Measurements from ENCODE around the gene LONRF2.

LONRF2 gene

DNA sequence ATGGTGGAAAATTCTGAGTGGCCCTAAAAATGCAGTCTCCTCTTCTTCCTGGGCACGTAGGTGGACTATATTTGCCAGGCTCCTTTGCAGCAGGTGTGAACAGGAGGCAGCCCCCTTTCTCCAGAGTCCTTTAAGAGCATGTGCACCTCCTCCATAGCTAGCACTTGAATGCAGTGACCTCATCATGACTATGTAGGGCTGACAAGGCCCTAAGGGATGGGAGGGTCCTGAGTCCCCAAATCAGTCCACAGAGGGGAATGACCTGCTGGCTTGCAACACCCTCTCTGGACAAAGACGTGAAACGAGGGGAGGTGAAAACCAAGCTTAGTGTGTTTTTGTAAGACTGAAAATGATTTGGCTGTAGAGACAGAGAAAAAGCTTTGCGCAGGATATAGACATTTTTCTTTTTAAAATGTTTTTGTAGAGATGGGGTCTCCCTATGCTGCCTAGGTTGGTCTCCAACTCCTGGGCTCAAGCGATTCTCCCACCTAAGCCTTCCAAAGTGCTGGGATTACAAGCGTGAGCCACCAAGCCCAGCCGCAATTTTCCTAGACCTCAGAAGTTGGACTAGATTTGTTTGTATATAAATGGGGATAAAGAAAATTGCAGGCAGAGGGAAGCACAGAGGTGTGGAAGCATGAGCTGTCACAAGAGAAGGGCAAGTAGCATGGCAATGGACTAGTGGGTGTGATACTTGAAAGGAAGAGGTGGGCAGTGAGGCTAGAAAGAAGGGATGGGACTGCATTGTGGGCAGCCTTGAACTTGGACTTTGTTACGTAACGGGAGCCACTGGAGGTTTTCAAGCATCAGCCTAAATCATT lies 28.8 kb downstream of the LONRF2 start:
- TF ChIP-seq, protein P1, sequence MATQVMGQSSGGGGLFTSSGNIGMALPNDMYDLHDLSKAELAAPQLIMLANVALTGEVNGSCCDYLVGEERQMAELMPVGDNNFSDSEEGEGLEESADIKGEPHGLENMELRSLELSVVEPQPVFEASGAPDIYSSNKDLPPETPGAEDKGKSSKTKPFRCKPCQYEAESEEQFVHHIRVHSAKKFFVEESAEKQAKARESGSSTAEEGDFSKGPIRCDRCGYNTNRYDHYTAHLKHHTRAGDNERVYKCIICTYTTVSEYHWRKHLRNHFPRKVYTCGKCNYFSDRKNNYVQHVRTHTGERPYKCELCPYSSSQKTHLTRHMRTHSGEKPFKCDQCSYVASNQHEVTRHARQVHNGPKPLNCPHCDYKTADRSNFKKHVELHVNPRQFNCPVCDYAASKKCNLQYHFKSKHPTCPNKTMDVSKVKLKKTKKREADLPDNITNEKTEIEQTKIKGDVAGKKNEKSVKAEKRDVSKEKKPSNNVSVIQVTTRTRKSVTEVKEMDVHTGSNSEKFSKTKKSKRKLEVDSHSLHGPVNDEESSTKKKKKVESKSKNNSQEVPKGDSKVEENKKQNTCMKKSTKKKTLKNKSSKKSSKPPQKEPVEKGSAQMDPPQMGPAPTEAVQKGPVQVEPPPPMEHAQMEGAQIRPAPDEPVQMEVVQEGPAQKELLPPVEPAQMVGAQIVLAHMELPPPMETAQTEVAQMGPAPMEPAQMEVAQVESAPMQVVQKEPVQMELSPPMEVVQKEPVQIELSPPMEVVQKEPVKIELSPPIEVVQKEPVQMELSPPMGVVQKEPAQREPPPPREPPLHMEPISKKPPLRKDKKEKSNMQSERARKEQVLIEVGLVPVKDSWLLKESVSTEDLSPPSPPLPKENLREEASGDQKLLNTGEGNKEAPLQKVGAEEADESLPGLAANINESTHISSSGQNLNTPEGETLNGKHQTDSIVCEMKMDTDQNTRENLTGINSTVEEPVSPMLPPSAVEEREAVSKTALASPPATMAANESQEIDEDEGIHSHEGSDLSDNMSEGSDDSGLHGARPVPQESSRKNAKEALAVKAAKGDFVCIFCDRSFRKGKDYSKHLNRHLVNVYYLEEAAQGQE (IDR thresholded peaks at IDR 0.05; ENCODE audit: insufficient replicate concordance, low read depth), result no peak
- TF ChIP-seq POLR2AphosphoS5 (IDR thresholded peaks at IDR 0.05; ENCODE audit: low read depth), result no peak
- TF ChIP-seq SPI1 (IDR thresholded peaks at IDR 0.05; ENCODE audit: borderline replicate concordance, low read depth), result no peak
- no peak for TF ChIP-seq GABPA (IDR thresholded peaks at IDR 0.05; ENCODE audit: low read depth)
- TF ChIP-seq, protein P2, sequence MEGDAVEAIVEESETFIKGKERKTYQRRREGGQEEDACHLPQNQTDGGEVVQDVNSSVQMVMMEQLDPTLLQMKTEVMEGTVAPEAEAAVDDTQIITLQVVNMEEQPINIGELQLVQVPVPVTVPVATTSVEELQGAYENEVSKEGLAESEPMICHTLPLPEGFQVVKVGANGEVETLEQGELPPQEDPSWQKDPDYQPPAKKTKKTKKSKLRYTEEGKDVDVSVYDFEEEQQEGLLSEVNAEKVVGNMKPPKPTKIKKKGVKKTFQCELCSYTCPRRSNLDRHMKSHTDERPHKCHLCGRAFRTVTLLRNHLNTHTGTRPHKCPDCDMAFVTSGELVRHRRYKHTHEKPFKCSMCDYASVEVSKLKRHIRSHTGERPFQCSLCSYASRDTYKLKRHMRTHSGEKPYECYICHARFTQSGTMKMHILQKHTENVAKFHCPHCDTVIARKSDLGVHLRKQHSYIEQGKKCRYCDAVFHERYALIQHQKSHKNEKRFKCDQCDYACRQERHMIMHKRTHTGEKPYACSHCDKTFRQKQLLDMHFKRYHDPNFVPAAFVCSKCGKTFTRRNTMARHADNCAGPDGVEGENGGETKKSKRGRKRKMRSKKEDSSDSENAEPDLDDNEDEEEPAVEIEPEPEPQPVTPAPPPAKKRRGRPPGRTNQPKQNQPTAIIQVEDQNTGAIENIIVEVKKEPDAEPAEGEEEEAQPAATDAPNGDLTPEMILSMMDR (IDR thresholded peaks at IDR 0.05; ENCODE audit: insufficient read depth, low read length), result no peak
- no peak overlapping the region for H3K27ac ChIP-seq (replicated peaks)
- DNase-seq (ENCODE audit: low read depth in 1 of 2, low spot score in 1 of 2), result no peak
- H3K27me3 ChIP-seq (ENCODE audit: insufficient read depth, poor library complexity, severe bottlenecking), result no peaks in the 10 kb centered on the region
- no peak overlapping the region for H3K4me3 ChIP-seq (replicated peaks; ENCODE audit: insufficient read depth, low read length)

DNA sequence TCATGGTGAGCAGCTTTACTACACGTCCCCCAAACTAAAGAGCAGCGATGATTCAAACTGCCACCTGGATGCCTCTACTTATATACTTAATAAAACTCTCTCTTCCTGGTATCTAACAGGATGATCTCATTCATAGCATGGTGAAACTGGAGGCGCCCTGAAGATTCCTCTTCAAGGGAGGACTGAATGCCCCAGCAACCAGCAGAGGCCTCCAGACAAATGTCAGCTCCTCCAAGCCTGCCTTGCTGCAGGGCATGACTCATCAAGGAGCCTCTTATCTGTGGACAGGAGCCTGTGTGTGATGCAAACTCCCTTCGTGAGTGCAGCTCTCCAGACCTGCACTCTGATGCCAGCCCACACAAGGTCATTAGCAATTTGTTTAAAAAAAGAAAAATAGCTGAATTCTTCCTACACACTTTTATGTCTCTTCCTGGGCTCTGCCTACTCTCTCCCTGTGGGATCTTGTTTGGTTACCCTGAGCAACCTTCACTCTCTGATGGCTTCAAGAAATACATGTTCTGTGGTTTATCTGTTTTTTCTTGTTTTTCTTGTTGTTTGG lies 30.2 kb downstream of the LONRF2 start:
- Histone ChIP-seq H3K27ac (replicated peaks) (peak overlapping the region; percentile 50), H3K27me3 (ENCODE audit: insufficient read depth, poor library complexity, severe bottlenecking) (no peaks in the 10 kb centered on the region), H3K4me3 (replicated peaks; ENCODE audit: insufficient read depth, low read length) (no peak overlapping the region)
- no peak for TF ChIP-seq GABPA (IDR thresholded peaks at IDR 0.05; ENCODE audit: low read depth)
- TF ChIP-seq POLR2AphosphoS5 (IDR thresholded peaks at IDR 0.05; ENCODE audit: low read depth), result no peak; the same call in 1 of the 2 replicates
- TF ChIP-seq, protein P1 (IDR thresholded peaks at IDR 0.05; ENCODE audit: insufficient replicate concordance, low read depth), result no peak
- TF ChIP-seq, protein P2 (IDR thresholded peaks at IDR 0.05; ENCODE audit: insufficient read depth, low read length), result no peak
- no peak for TF ChIP-seq SPI1 (IDR thresholded peaks at IDR 0.05; ENCODE audit: borderline replicate concordance, low read depth)
- DNase-seq (ENCODE audit: low read depth in 1 of 2, low spot score in 1 of 2), result peak; percentile 88 to 97

DNA sequence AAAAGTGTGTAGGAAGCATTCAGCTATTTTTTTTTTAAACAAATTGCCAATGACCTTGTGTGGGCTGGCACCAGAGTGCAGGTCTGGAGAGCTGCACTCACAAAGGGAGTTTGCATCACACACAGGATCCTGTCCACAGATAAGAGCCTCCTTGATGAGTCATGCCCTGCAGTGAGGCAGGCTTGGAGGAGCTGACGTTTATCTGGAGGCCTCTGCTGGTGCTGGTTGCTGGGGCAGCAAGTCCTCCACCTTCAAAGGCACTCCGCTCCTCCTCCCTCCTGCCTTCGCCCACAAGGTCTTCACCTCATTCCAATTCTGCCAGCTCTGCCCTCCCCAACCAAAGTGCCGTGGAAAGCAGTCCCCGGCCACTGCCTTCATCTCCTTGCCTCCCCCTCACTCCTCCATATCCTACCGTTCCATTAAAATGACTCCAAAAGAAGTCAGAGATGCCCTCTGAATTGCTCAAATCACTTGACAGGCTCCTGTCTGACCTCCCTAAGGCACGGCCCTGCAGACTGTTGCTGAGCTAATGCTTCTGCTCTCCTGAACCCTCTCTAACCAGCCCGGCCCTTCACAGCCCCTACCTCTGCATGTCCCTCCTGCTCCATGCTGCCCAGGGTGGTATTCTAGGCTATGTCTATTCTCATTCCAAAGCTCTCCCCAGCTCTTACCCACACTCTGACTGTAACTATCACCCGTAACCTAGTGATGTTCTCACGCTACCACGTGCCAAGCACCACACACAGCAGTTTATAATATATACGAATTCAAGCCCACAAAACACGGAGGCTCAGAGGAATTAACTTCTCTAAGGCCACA lies 30.9 kb downstream of the LONRF2 start:
- peak overlapping the region; percentile 50 for H3K27ac ChIP-seq (replicated peaks)
- DNase-seq (ENCODE audit: low read depth in 1 of 2, low spot score in 1 of 2), result peak; percentile 89 to 95
- no peak overlapping the region for H3K4me3 ChIP-seq (replicated peaks; ENCODE audit: insufficient read depth, low read length)
- TF ChIP-seq POLR2AphosphoS5 (IDR thresholded peaks at IDR 0.05; ENCODE audit: low read depth) (peak; percentile 27; the same call in 1 of the 2 replicates), SPI1 (IDR thresholded peaks at IDR 0.05; ENCODE audit: borderline replicate concordance, low read depth) (no peak)
- H3K27me3 ChIP-seq (ENCODE audit: insufficient read depth, poor library complexity, severe bottlenecking), result no peaks in the 10 kb centered on the region

DNA sequence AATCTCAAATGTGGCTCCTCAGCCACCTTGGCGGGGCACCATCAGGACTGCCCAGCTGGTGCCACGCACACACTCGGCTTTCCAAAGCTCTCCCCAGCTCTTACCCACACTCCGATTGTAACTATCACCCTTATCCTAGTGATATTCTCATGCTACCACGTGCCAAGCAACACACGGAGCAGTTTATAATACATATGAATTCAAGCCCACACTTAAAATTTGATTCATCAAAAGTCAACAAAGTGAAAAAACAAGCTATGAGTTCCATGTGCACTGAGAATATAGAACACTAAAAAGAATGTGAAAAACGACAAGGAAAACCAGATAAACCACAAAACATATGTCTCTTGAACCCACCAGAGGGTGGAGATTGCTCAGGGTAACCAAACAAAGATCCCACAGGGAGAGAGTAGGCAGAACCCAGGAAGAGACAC lies 31.6 kb downstream of the LONRF2 start:
- TF ChIP-seq SPI1 (IDR thresholded peaks at IDR 0.05; ENCODE audit: borderline replicate concordance, low read depth) (no peak), POLR2AphosphoS5 (IDR thresholded peaks at IDR 0.05; ENCODE audit: low read depth) (no peak), GABPA (IDR thresholded peaks at IDR 0.05; ENCODE audit: low read depth) (no peak)
- TF ChIP-seq, protein P2 (IDR thresholded peaks at IDR 0.05; ENCODE audit: insufficient read depth, low read length), result no peak
- TF ChIP-seq, protein P1 (IDR thresholded peaks at IDR 0.05; ENCODE audit: insufficient replicate concordance, low read depth), result no peak
- Histone ChIP-seq H3K4me3 (replicated peaks; ENCODE audit: insufficient read depth, low read length) (no peak overlapping the region), H3K27me3 (ENCODE audit: insufficient read depth, poor library complexity, severe bottlenecking) (no peaks in the 10 kb centered on the region), H3K27ac (replicated peaks) (peak overlapping the region; percentile 30)
- DNase-seq (ENCODE audit: low read depth in 1 of 2, low spot score in 1 of 2), result no peak

Measured in HL-60 (cell line).